ENCODE results near the gene LZTS2.

LZTS2 gene

DNA sequence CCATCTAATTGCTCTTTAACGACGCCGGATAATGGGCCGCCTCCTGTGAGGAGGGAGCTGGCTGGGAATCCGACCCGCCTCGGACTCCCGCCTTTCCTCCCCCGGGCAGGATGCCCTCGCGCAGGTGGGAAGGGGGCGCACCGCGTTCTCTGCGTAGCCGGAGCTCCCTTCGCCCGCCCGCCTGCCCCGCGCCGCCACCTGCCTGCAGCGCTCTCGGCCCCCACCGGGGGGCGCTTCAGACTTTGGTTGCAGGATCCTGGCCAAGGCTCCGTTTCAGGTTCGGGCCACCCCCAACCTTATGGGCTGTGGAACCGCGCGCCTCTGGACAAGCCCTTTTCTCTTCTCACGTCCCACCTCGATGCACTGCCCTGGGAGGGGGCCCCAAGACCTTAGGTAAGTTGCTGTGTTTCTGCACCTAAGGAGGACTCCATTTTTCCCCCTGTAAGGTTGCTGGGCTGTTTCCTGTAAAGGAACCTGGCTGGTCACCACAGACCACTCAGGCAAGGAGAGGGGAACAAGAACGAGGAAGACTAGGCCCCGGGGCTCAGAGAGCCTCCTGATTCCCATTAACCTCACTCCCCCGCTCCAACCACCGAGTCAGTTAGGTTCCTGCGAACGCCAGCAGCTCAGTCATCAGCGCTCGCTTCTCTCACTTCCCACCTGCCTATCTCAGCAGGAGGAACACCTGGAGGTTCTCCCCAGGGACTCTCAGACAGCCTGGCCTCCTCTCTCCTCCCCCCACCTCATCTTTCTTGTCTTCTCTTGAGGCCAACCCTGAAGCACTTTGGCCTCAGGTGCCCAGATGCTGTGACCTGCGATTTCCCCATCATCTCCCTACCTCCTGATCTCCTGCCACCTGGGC, 50.8 kb downstream of the LZTS2 start (continued):
- TF ChIP-seq, protein P1, sequence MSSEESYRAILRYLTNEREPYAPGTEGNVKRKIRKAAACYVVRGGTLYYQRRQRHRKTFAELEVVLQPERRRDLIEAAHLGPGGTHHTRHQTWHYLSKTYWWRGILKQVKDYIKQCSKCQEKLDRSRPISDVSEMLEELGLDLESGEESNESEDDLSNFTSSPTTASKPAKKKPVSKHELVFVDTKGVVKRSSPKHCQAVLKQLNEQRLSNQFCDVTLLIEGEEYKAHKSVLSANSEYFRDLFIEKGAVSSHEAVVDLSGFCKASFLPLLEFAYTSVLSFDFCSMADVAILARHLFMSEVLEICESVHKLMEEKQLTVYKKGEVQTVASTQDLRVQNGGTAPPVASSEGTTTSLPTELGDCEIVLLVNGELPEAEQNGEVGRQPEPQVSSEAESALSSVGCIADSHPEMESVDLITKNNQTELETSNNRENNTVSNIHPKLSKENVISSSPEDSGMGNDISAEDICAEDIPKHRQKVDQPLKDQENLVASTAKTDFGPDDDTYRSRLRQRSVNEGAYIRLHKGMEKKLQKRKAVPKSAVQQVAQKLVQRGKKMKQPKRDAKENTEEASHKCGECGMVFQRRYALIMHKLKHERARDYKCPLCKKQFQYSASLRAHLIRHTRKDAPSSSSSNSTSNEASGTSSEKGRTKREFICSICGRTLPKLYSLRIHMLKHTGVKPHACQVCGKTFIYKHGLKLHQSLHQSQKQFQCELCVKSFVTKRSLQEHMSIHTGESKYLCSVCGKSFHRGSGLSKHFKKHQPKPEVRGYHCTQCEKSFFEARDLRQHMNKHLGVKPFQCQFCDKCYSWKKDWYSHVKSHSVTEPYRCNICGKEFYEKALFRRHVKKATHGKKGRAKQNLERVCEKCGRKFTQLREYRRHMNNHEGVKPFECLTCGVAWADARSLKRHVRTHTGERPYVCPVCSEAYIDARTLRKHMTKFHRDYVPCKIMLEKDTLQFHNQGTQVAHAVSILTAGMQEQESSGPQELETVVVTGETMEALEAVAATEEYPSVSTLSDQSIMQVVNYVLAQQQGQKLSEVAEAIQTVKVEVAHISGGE (tag by site-specific recombination; conservative IDR thresholded peaks at IDR 0.05; ENCODE audit: low read depth), result no peak
- TF ChIP-seq ZNF335 (tag by site-specific recombination; conservative IDR thresholded peaks at IDR 0.05) (peak; percentile 86), ZNF140 (tag by site-specific recombination; IDR thresholded peaks at IDR 0.05) (no peak), GLIS2 (tag by site-specific recombination; IDR thresholded peaks at IDR 0.05) (peak; percentile 44; the same call in 1 of the 2 replicates), ZNF311 (tag by site-specific recombination; IDR thresholded peaks at IDR 0.05; ENCODE audit: borderline replicate concordance) (no peak), KLF8 (tag by site-specific recombination; IDR thresholded peaks at IDR 0.05) (no peak), ZNF404 (tag by site-specific recombination; IDR thresholded peaks at IDR 0.05) (no peak), ZNF660 (tag by site-specific recombination; IDR thresholded peaks at IDR 0.05) (peak; percentile 62; the same call in 1 of the 2 replicates), YY1 (tag by site-specific recombination; IDR thresholded peaks at IDR 0.05) (no peak), FEZF1 (tag by site-specific recombination; IDR thresholded peaks at IDR 0.05) (no peak), ZBTB48 (tag by site-specific recombination; IDR thresholded peaks at IDR 0.05) (no peak), ZFP37 (tag by site-specific recombination; IDR thresholded peaks at IDR 0.05) (no peak), MZF1 (tag by site-specific recombination; IDR thresholded peaks at IDR 0.05; ENCODE audit: borderline replicate concordance) (no peak), BCL11A (tag by site-specific recombination; IDR thresholded peaks at IDR 0.05; ENCODE audit: low read depth) (no peak), ZNF555 (tag by site-specific recombination; conservative IDR thresholded peaks at IDR 0.05) (no peak), ZNF169 (tag by site-specific recombination; IDR thresholded peaks at IDR 0.05) (no peak), ZBTB21 (tag by site-specific recombination; IDR thresholded peaks at IDR 0.05) (no peak), ZNF707 (tag by site-specific recombination; IDR thresholded peaks at IDR 0.05) (no peak), ZNF558 (tag by site-specific recombination; IDR thresholded peaks at IDR 0.05) (no peak), ZEB2 (tag by site-specific recombination; IDR thresholded peaks at IDR 0.05) (peak; percentile 64; the same call in 1 of the 2 replicates)
- TF ChIP-seq, protein P2, sequence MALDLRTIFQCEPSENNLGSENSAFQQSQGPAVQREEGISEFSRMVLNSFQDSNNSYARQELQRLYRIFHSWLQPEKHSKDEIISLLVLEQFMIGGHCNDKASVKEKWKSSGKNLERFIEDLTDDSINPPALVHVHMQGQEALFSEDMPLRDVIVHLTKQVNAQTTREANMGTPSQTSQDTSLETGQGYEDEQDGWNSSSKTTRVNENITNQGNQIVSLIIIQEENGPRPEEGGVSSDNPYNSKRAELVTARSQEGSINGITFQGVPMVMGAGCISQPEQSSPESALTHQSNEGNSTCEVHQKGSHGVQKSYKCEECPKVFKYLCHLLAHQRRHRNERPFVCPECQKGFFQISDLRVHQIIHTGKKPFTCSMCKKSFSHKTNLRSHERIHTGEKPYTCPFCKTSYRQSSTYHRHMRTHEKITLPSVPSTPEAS (tag by site-specific recombination; IDR thresholded peaks at IDR 0.05), result no peak
- TF ChIP-seq, protein P3, sequence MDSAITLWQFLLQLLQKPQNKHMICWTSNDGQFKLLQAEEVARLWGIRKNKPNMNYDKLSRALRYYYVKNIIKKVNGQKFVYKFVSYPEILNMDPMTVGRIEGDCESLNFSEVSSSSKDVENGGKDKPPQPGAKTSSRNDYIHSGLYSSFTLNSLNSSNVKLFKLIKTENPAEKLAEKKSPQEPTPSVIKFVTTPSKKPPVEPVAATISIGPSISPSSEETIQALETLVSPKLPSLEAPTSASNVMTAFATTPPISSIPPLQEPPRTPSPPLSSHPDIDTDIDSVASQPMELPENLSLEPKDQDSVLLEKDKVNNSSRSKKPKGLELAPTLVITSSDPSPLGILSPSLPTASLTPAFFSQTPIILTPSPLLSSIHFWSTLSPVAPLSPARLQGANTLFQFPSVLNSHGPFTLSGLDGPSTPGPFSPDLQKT (IDR thresholded peaks at IDR 0.05; ENCODE audit: borderline replicate concordance, low read depth, low read length), result no peak
- TF ChIP-seq, protein P4, sequence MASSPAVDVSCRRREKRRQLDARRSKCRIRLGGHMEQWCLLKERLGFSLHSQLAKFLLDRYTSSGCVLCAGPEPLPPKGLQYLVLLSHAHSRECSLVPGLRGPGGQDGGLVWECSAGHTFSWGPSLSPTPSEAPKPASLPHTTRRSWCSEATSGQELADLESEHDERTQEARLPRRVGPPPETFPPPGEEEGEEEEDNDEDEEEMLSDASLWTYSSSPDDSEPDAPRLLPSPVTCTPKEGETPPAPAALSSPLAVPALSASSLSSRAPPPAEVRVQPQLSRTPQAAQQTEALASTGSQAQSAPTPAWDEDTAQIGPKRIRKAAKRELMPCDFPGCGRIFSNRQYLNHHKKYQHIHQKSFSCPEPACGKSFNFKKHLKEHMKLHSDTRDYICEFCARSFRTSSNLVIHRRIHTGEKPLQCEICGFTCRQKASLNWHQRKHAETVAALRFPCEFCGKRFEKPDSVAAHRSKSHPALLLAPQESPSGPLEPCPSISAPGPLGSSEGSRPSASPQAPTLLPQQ (tag by site-specific recombination; IDR thresholded peaks at IDR 0.05), result 0 out of 2 replicates have a peak, but pooled peaks have one; percentile 46
- TF ChIP-seq, protein P5, sequence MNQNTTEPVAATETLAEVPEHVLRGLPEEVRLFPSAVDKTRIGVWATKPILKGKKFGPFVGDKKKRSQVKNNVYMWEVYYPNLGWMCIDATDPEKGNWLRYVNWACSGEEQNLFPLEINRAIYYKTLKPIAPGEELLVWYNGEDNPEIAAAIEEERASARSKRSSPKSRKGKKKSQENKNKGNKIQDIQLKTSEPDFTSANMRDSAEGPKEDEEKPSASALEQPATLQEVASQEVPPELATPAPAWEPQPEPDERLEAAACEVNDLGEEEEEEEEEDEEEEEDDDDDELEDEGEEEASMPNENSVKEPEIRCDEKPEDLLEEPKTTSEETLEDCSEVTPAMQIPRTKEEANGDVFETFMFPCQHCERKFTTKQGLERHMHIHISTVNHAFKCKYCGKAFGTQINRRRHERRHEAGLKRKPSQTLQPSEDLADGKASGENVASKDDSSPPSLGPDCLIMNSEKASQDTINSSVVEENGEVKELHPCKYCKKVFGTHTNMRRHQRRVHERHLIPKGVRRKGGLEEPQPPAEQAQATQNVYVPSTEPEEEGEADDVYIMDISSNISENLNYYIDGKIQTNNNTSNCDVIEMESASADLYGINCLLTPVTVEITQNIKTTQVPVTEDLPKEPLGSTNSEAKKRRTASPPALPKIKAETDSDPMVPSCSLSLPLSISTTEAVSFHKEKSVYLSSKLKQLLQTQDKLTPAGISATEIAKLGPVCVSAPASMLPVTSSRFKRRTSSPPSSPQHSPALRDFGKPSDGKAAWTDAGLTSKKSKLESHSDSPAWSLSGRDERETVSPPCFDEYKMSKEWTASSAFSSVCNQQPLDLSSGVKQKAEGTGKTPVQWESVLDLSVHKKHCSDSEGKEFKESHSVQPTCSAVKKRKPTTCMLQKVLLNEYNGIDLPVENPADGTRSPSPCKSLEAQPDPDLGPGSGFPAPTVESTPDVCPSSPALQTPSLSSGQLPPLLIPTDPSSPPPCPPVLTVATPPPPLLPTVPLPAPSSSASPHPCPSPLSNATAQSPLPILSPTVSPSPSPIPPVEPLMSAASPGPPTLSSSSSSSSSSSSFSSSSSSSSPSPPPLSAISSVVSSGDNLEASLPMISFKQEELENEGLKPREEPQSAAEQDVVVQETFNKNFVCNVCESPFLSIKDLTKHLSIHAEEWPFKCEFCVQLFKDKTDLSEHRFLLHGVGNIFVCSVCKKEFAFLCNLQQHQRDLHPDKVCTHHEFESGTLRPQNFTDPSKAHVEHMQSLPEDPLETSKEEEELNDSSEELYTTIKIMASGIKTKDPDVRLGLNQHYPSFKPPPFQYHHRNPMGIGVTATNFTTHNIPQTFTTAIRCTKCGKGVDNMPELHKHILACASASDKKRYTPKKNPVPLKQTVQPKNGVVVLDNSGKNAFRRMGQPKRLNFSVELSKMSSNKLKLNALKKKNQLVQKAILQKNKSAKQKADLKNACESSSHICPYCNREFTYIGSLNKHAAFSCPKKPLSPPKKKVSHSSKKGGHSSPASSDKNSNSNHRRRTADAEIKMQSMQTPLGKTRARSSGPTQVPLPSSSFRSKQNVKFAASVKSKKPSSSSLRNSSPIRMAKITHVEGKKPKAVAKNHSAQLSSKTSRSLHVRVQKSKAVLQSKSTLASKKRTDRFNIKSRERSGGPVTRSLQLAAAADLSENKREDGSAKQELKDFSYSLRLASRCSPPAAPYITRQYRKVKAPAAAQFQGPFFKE (tag by site-specific recombination; IDR thresholded peaks at IDR 0.05; ENCODE audit: borderline replicate concordance), result no peak
- TF ChIP-seq, protein P6, sequence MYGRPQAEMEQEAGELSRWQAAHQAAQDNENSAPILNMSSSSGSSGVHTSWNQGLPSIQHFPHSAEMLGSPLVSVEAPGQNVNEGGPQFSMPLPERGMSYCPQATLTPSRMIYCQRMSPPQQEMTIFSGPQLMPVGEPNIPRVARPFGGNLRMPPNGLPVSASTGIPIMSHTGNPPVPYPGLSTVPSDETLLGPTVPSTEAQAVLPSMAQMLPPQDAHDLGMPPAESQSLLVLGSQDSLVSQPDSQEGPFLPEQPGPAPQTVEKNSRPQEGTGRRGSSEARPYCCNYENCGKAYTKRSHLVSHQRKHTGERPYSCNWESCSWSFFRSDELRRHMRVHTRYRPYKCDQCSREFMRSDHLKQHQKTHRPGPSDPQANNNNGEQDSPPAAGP (tag by site-specific recombination; IDR thresholded peaks at IDR 0.05), result 0 out of 2 replicates have a peak, but pooled peaks have one; percentile 63
